ENCODE data around the gene DAZL.

GRCh38 chr3:16587681-16588060 is 17.6 kb downstream of the DAZL start:
- no peak for TF ChIP-seq YY1 (tag by site-specific recombination; IDR thresholded peaks at IDR 0.05)
- TF ChIP-seq CTCF (tag by site-specific recombination; IDR thresholded peaks at IDR 0.05), result no peak
- TF ChIP-seq MEIS1 (CRISPR knock-in tag; IDR thresholded peaks at IDR 0.05; ENCODE audit: borderline replicate concordance), result no peak
- no peak for TF ChIP-seq BCL11B (tag by site-specific recombination; IDR thresholded peaks at IDR 0.05; ENCODE audit: low read depth)
- no peak for TF ChIP-seq ZNF677 (tag by site-specific recombination; IDR thresholded peaks at IDR 0.05)

All from HEK293 (cell line).